ENCODE measurements around the gene CACNA1D.
"Not testable (repeated sequence)": the region's sequence is repeated elsewhere in the genome, so short reads cannot be mapped to it uniquely, and the experiment has no call there.

CACNA1D gene

DNA sequence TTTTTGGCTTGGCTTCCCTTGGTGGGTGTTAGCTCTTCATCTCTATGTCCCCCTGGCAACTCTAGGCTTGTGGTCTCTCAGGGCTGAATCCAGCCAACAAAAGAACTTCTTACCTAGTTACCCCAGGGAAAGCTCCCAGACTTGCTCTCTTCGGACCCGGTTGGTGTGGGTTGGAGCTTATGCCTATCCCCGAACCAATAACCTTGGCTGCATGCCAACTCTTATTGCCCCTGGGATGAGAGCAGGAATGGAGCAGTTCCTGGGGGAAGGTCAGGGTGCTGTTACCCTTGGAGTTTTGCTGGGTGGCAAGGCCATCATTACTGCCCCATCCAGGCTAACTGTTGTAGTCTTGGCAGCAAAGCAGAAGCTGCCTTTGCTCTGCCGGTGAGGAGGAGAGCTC lies 147.8 kb downstream of the CACNA1D start:
- H3K27me3 Mint-ChIP-seq = peaks cover 41% of the 10 kb centered on the region
- no peaks in the 10 kb centered on the region for H3K36me3 Mint-ChIP-seq (ENCODE audit: insufficient read depth)

DNA sequence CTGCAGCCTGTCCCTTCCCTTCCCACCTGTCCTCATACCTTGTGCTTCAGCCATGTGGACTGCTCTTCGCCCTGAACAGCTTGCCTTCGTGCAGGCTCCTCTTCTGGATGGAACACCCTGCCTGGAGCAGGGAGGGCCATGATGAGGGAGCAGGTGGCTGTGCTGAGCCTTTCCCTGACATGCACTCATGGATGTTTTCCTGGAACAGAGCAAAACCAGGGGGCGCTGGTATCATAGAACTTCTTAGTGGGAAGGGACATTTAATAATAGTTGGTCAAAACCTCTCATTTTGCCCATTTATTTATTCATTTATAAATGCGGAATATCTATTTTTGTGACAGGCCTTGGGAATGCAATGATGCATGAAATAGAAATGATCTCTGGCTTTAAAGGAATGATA lies 149.3 kb downstream of the CACNA1D start:
- H3K9me3 Mint-ChIP-seq = no peaks in the 10 kb centered on the region

More for the DNA sequence above, 147.8 kb downstream of the CACNA1D start:
- DNase-seq (ENCODE audit: low spot score in 2 of 2) (no peak), ATAC-seq (replicated peaks; ENCODE audit: extremely low read depth, poor library complexity, severe bottlenecking) (no peak)
- Mint-ChIP-seq H3K27ac (ENCODE audit: low read depth) (no peak overlapping the region), H3K4me3 (no peak overlapping the region), H3K9me3 (no peaks in the 10 kb centered on the region), H3K4me1 (no peaks in the 10 kb centered on the region)

DNA sequence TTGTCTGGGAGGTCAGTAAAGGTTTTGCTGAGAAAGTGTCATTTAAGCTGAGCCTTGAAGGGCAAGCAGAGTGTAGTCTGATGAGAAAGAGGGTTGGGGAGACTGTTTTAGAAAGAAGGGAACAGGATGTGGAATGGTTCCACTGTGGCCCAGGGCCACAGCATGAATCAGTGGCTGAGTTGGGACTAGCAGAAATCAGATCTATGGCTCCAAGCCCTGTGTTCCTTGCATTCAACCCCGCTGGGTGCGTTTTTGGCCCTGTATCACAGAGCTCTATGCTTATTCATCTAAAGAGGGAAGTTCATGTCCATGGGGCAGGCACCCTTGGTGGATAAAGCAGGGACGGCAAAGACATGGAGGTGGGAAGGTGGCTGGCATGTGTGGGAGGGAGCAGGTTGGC lies 151.3 kb downstream of the CACNA1D start:
- peaks cover 61% of the 10 kb centered on the region for H3K27me3 Mint-ChIP-seq
- no peaks in the 10 kb centered on the region for H3K36me3 Mint-ChIP-seq (ENCODE audit: insufficient read depth)
- no peak overlapping the region for H3K27ac Mint-ChIP-seq (ENCODE audit: low read depth)
- no peaks in the 10 kb centered on the region for H3K9me3 Mint-ChIP-seq
- ATAC-seq (replicated peaks; ENCODE audit: extremely low read depth, poor library complexity, severe bottlenecking) (no peak), DNase-seq (ENCODE audit: low spot score in 2 of 2) (no peak)
- no peaks in the 10 kb centered on the region for H3K4me1 Mint-ChIP-seq
- no peak overlapping the region for H3K4me3 Mint-ChIP-seq

More for the DNA sequence above, 149.3 kb downstream of the CACNA1D start:
- DNase-seq (ENCODE audit: low spot score in 2 of 2) = no peak
- H3K4me1 Mint-ChIP-seq = no peaks in the 10 kb centered on the region
- peaks cover 48% of the 10 kb centered on the region for H3K27me3 Mint-ChIP-seq
- no peak overlapping the region for H3K27ac Mint-ChIP-seq (ENCODE audit: low read depth)
- no peak for ATAC-seq (replicated peaks; ENCODE audit: extremely low read depth, poor library complexity, severe bottlenecking)
- no peaks in the 10 kb centered on the region for H3K36me3 Mint-ChIP-seq (ENCODE audit: insufficient read depth)
- H3K4me3 Mint-ChIP-seq = no peak overlapping the region

DNA sequence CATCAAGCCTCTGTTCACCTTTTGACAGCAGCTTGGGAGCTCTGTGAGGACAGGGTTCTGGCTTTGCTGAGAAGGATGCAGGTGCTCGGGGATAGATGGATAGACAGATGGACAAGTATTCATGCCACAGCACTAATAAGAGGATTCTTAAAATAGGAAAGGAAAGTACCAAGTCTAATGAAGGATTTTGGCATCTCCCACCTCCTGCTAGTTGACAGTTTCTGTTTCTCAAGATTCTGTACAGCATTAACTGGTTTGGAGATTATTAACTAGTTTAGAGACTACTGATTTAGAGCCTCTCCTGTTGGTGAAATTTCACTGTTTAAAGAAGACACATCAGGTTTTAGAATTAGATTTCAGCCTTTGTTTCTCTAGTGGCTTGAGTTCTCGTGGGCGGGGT lies 152.3 kb downstream of the CACNA1D start:
- Mint-ChIP-seq H3K4me3 (no peak overlapping the region), H3K4me1 (no peaks in the 10 kb centered on the region), H3K27me3 (peaks cover 61% of the 10 kb centered on the region), H3K27ac (ENCODE audit: low read depth) (no peak overlapping the region), H3K9me3 (no peaks in the 10 kb centered on the region), H3K36me3 (ENCODE audit: insufficient read depth) (no peaks in the 10 kb centered on the region)
- no peak for DNase-seq (ENCODE audit: low spot score in 2 of 2)
- ATAC-seq (replicated peaks; ENCODE audit: extremely low read depth, poor library complexity, severe bottlenecking) = no peak

GRCh38 chr3:53649816-53650215 lies 155.4 kb downstream of the CACNA1D start:
- Mint-ChIP-seq H3K9me3 (peaks cover 12% of the 10 kb centered on the region), H3K4me1 (no peaks in the 10 kb centered on the region), H3K36me3 (ENCODE audit: insufficient read depth) (no peaks in the 10 kb centered on the region), H3K27me3 (peaks cover 67% of the 10 kb centered on the region), H3K4me3 (no peak overlapping the region), H3K27ac (ENCODE audit: low read depth) (no peak overlapping the region)
- DNase-seq (ENCODE audit: low spot score in 2 of 2) (no peak), ATAC-seq (replicated peaks; ENCODE audit: extremely low read depth, poor library complexity, severe bottlenecking) (no peak)

- no peaks in the 10 kb centered on the region for H3K4me1 Mint-ChIP-seq
- peaks cover 18% of the 10 kb centered on the region for H3K9me3 Mint-ChIP-seq
- no peak overlapping the region for H3K4me3 Mint-ChIP-seq
- ATAC-seq (replicated peaks; ENCODE audit: extremely low read depth, poor library complexity, severe bottlenecking) = no peak
- H3K36me3 Mint-ChIP-seq (ENCODE audit: insufficient read depth) = no peaks in the 10 kb centered on the region
- peaks cover 66% of the 10 kb centered on the region for H3K27me3 Mint-ChIP-seq
- H3K27ac Mint-ChIP-seq (ENCODE audit: low read depth) = no peak overlapping the region
- no peak for DNase-seq (ENCODE audit: low spot score in 2 of 2)
Measured at GRCh38 chr3:53650424-53650823, 156.0 kb downstream of the CACNA1D start.

DNA sequence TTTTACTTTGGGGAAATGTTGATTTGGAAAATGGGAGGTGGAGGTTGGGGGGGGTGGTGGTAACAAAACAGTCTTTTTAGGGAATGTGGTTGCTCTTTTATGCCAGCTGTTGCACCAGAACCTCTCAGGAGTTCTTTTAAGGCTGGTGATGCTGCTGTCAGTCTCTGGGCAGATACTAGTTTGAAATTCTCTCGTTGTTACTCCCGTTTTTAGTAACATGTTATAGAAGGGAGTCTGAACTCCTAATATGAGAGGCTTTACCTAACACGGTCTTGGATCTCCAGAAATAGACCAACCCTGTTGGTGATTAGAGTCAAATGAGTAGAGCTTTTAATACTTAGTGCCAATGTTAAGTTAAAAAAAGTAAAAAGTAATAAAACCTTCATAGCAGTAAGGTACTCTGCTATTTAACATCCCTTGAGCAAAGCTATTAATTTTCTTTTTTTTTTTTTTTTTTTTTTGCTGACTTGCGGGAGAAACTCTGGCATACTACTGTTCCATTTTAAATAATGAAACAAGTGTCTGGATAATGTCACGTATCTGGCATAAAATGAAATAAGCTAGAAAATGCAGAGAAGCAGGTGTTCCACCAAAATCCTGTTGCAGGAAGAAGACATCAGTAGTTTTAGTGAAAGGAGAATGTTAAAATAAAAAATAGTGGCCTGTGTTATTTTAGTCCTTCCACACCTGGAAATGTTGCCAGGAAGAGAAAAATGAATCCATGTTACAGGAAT lies 156.7 kb downstream of the CACNA1D start:
- no peak for ATAC-seq (replicated peaks; ENCODE audit: extremely low read depth, poor library complexity, severe bottlenecking)

GRCh38 chr3:53651927-53652326 lies 157.5 kb downstream of the CACNA1D start:
- no peak for ATAC-seq (replicated peaks; ENCODE audit: extremely low read depth, poor library complexity, severe bottlenecking)
- Mint-ChIP-seq H3K9me3 (peaks cover 19% of the 10 kb centered on the region), H3K4me1 (no peaks in the 10 kb centered on the region), H3K4me3 (no peak overlapping the region), H3K27ac (ENCODE audit: low read depth) (no peak overlapping the region), H3K36me3 (ENCODE audit: insufficient read depth) (no peaks in the 10 kb centered on the region), H3K27me3 (peaks cover 62% of the 10 kb centered on the region)
- no peak for DNase-seq (ENCODE audit: low spot score in 2 of 2)

More for the DNA sequence above, 156.7 kb downstream of the CACNA1D start:
- no peak for DNase-seq (ENCODE audit: low spot score in 2 of 2)
- Mint-ChIP-seq H3K36me3 (ENCODE audit: insufficient read depth) (no peaks in the 10 kb centered on the region), H3K27me3 (peaks cover 66% of the 10 kb centered on the region), H3K27ac (ENCODE audit: low read depth) (no peak overlapping the region), H3K9me3 (peaks cover 19% of the 10 kb centered on the region), H3K4me1 (no peaks in the 10 kb centered on the region), H3K4me3 (no peak overlapping the region)

GRCh38 chr3:53657651-53658050 lies 163.2 kb downstream of the CACNA1D start:
- H3K27me3 Mint-ChIP-seq = peaks cover 34% of the 10 kb centered on the region
- DNase-seq (ENCODE audit: low spot score in 2 of 2) (no peak), ATAC-seq (replicated peaks; ENCODE audit: extremely low read depth, poor library complexity, severe bottlenecking) (no peak)
- no peak overlapping the region for H3K4me3 Mint-ChIP-seq
- H3K9me3 Mint-ChIP-seq = peaks cover 30% of the 10 kb centered on the region
- H3K27ac Mint-ChIP-seq (ENCODE audit: low read depth) = no peak overlapping the region
- H3K36me3 Mint-ChIP-seq (ENCODE audit: insufficient read depth) = no peaks in the 10 kb centered on the region
- no peaks in the 10 kb centered on the region for H3K4me1 Mint-ChIP-seq

DNA sequence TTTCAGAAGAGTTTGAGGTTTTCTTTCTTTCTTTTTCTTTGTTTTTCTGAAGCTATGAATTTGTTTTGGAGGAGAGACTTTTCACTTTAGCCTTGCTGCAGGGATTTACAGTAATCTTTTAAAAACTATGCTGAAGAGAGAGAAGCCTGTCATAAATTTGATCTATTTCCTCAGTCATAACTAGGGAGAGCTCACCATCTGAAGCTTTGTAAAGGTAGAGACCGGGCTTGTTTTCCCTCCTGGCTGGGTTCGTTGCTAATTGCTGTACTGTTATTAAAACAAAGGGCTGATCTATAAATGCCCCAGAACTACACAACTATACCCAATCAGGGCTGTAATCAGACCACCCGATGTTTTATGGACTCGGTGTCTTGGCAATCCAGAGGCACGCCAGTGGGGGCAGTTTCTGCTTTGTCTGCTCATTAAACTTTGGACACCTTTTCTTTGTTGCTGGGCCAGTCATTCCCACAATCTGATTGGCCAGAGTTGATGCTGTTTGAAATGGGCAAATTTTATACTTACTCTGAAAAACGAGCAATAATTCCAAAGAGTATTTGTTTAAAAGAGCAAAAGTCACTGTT lies 164.3 kb downstream of the CACNA1D start:
- Mint-ChIP-seq H3K27me3 (peaks cover 45% of the 10 kb centered on the region), H3K4me3 (no peak overlapping the region), H3K27ac (ENCODE audit: low read depth) (no peak overlapping the region), H3K9me3 (peaks cover 30% of the 10 kb centered on the region), H3K36me3 (ENCODE audit: insufficient read depth) (no peaks in the 10 kb centered on the region), H3K4me1 (no peaks in the 10 kb centered on the region)
- no peak for DNase-seq (ENCODE audit: low spot score in 2 of 2)
- no peak for ATAC-seq (replicated peaks; ENCODE audit: extremely low read depth, poor library complexity, severe bottlenecking)

GRCh38 chr3:53659996-53660395 lies 165.6 kb downstream of the CACNA1D start:
- H3K27me3 Mint-ChIP-seq = peaks cover 54% of the 10 kb centered on the region
- H3K4me1 Mint-ChIP-seq = no peaks in the 10 kb centered on the region
- H3K27ac Mint-ChIP-seq (ENCODE audit: low read depth) = no peak overlapping the region
- no peaks in the 10 kb centered on the region for H3K36me3 Mint-ChIP-seq (ENCODE audit: insufficient read depth)
- no peak overlapping the region for H3K4me3 Mint-ChIP-seq
- DNase-seq (ENCODE audit: low spot score in 2 of 2) = no peak
- no peak for ATAC-seq (replicated peaks; ENCODE audit: extremely low read depth, poor library complexity, severe bottlenecking)
- peaks cover 22% of the 10 kb centered on the region for H3K9me3 Mint-ChIP-seq

DNA sequence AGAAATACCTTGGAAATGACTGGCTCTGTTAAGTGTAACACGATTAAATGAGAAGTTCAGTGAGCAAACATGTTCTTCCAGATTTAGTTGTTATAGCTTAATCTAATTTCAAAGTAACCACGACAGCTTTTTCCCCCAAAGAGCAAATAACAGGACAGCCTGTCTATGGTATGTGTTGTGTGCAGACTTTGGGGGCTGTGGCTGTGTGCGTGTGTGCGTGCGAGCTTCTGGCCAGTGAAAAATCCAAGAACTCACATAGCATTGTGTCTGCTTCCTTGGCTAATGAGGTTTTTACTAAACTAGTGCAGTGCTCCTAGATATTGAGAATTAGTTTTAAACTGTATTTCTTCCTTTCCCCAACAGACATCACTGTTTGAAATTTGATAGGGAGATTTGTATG lies 167.1 kb downstream of the CACNA1D start:
- DNase-seq (ENCODE audit: low spot score in 2 of 2) (no peak), ATAC-seq (replicated peaks; ENCODE audit: extremely low read depth, poor library complexity, severe bottlenecking) (no peak)
- Mint-ChIP-seq H3K27ac (ENCODE audit: low read depth) (no peak overlapping the region), H3K36me3 (ENCODE audit: insufficient read depth) (no peaks in the 10 kb centered on the region), H3K4me1 (no peaks in the 10 kb centered on the region), H3K9me3 (peaks cover 16% of the 10 kb centered on the region), H3K4me3 (no peak overlapping the region), H3K27me3 (peaks cover 50% of the 10 kb centered on the region)

- not testable (repeated sequence) for ATAC-seq (replicated peaks; ENCODE audit: extremely low read depth, poor library complexity, severe bottlenecking); H3K27ac Mint-ChIP-seq (ENCODE audit: low read depth); DNase-seq (ENCODE audit: low spot score in 2 of 2); H3K36me3 Mint-ChIP-seq (ENCODE audit: insufficient read depth); H3K4me1 Mint-ChIP-seq; H3K4me3 Mint-ChIP-seq
- H3K9me3 Mint-ChIP-seq = peaks cover 16% of the 10 kb centered on the region
- H3K27me3 Mint-ChIP-seq = peaks cover 67% of the 10 kb centered on the region
Measured at GRCh38 chr3:53664812-53665211, 170.4 kb downstream of the CACNA1D start.
